HCT116 (cell line): ENCODE results near the gene RNF10. TPM values are rescaled to one million over a fixed set of nuclear protein-coding genes. Genes with fewer than 3 reads are reported as not detected.
"Not testable (repeated sequence)": the region's sequence is repeated elsewhere in the genome, so short reads cannot be mapped to it uniquely, and the experiment has no call there.

Experiments
- ATAC-seq: fragments of 200-7000 bp; cut with Tn5 transposase; 2 replicates; pipeline ENCODE4 v1.9.1; 2020; ENCODE audit warnings: mild to moderate bottlenecking, moderate library complexity
- BruUV-seq: library from RNA; stranded (reverse); fragments of 400-500 nt; replicated peaks from 2 replicates; lab custom pipeline; 2021; lab: Mats Ljungman, UMichigan
- CTCF ChIA-PET: fragments of 300-600 bp; sonication (Branson Sonifier 250); formaldehyde crosslinking; loops from one replicate; lab custom pipeline; 2021; ENCODE audit warnings: antibody characterized with exemption; lab: Charles Lee
- POLR2A ChIA-PET: fragments of 300-600, 350-600 bp; sonication (Branson Sonifier 250); formaldehyde crosslinking; loops from one replicate; lab custom pipeline; 2021; ENCODE audit warnings: antibody characterized with exemption; lab: Charles Lee
- RAD21 ChIA-PET, 2 experiments: fragments of 300-600 bp; sonication (Branson Sonifier 250); formaldehyde crosslinking; loops; one replicate each; lab custom pipeline; 2023; ENCODE audit warnings: low total read pairs in 2 of 2; ENCODE audit not compliant: uncharacterized antibody in 2 of 2, unreplicated experiment in 2 of 2, low non-redundant PET in 1 of 2; lab: Charles Lee
- DNase-seq: peaks from one replicate; pipeline ENCODE4 v3.0.0-alpha.2; 2010; ENCODE audit warnings: low read depth, low spot score
- H2AFZ ChIP-seq: fragments of 200-600 bp; shearing (Covaris generic), sonication (generic); 2 replicates; pipeline ENCODE4 v1.6.1; 2017; ENCODE audit warnings: low read depth, mixed run types, mixed read lengths, antibody characterized with exemption, low read length; ENCODE audit not compliant: poor library complexity, severe bottlenecking
- H3K27ac ChIP-seq: 2 replicates; pipeline ENCODE4 v1.5.1; 2012; ENCODE audit warnings: low read depth, low read length
- H3K27me3 ChIP-seq: fragments of 200-600 bp; sonication (generic); 2 replicates; pipeline ENCODE4 v1.6.1; 2016; ENCODE audit warnings: mixed run types, low read length, mixed read lengths; ENCODE audit not compliant: insufficient read depth
- H3K36me3 ChIP-seq, 2 experiments: fragments of 200-500 bp in 1 of 2; fragments of 200-600 bp in 1 of 2; sonication (Bioruptor generic) in 1 of 2; sonication (generic) in 1 of 2; 2 replicates each; pipeline versions ENCODE4 v1.5.1 to v1.6.1; 2014 to 2016; ENCODE audit warnings: low read length in 2 of 2, inconsistent platforms in 1 of 2, mixed read lengths in 1 of 2, mixed run types in 1 of 2; ENCODE audit not compliant: insufficient read depth in 2 of 2, control insufficient read depth in 1 of 2
- H3K4me1 ChIP-seq, 2 experiments: fragments of 200-600 bp in 1 of 2; sonication (generic) in 1 of 2; 2 replicates each; pipeline versions ENCODE4 v1.5.1 to v1.6.1; 2012 to 2017; ENCODE audit warnings: low read length in 2 of 2, inconsistent platforms in 1 of 2, mild to moderate bottlenecking in 1 of 2, mixed read lengths in 1 of 2, mixed run types in 1 of 2, moderate library complexity in 1 of 2; ENCODE audit not compliant: insufficient read depth in 2 of 2, control insufficient read depth in 1 of 2
- H3K4me2 ChIP-seq: fragments of 200-600 bp; sonication (generic); 2 replicates; pipeline ENCODE4 v1.6.1; 2017; ENCODE audit warnings: mixed run types, low read length, mixed read lengths
- H3K4me3 ChIP-seq, 2 experiments: fragments of 200-600 bp in 1 of 2; sonication (generic) in 1 of 2; replicated peaks in 1 of 2; 2 replicates each; pipeline ENCODE4 v1.5.1; 2011 to 2016; ENCODE audit warnings: low read length in 2 of 2, control low read depth in 1 of 2, low read depth in 1 of 2, mild to moderate bottlenecking in 1 of 2, mixed read lengths in 1 of 2, mixed run types in 1 of 2
- H3K79me2 ChIP-seq: fragments of 200-600 bp; sonication (generic); 2 replicates; pipeline ENCODE4 v1.6.1; 2017; ENCODE audit warnings: mild to moderate bottlenecking, mixed run types, low read length, moderate library complexity, mixed read lengths; ENCODE audit not compliant: insufficient read depth
- H3K9ac ChIP-seq: fragments of 200-600 bp; sonication (generic); 2 replicates; pipeline ENCODE4 v1.6.1; 2016; ENCODE audit warnings: low read length, mixed read lengths
- H3K9me2 ChIP-seq: fragments of 200-600 bp; sonication (generic), shearing (Covaris generic); 2 replicates; pipeline ENCODE4 v1.6.1; 2017; ENCODE audit warnings: mixed run types, mild to moderate bottlenecking, moderate library complexity; ENCODE audit not compliant: insufficient read depth
- H3K9me3 ChIP-seq, 2 experiments: fragments of 200-500 bp in 1 of 2; fragments of 200-600 bp in 1 of 2; sonication (Bioruptor generic) in 1 of 2; sonication (generic) in 1 of 2; 2 replicates each; pipeline ENCODE4 v1.6.1; 2014 to 2017; ENCODE audit warnings: low read length in 2 of 2, mixed read lengths in 2 of 2, inconsistent platforms in 1 of 2, low read depth in 1 of 2, mild to moderate bottlenecking in 1 of 2, mixed run types in 1 of 2, moderate library complexity in 1 of 2; ENCODE audit not compliant: control insufficient read depth in 1 of 2, insufficient read depth in 1 of 2
- H4K20me1 ChIP-seq: fragments of 200-600 bp; sonication (generic), shearing (Covaris generic); 2 replicates; pipeline ENCODE4 v1.6.1; 2017; ENCODE audit warnings: mixed run types, mild to moderate bottlenecking, moderate library complexity; ENCODE audit not compliant: insufficient read depth
- CEBPB ChIP-seq: IDR thresholded peaks from 2 replicates; pipeline ENCODE4 v1.6.1; 2012; ENCODE audit warnings: low read depth
- CTCF ChIP-seq, 3 experiments: fragments of 200-600 bp in 1 of 3; sonication (generic) in 1 of 3; IDR thresholded peaks in 2 of 3; conservative IDR thresholded peaks in 1 of 3; 2 replicates each; pipeline ENCODE4 v1.5.1; 2012 to 2017; ENCODE audit warnings: low read depth in 2 of 3, low read length in 2 of 3, antibody characterized with exemption in 1 of 3, borderline replicate concordance in 1 of 3, control low read depth in 1 of 3, mild to moderate bottlenecking in 1 of 3, mixed read lengths in 1 of 3, mixed run types in 1 of 3, moderate library complexity in 1 of 3; ENCODE audit not compliant: insufficient read depth in 1 of 3
- EGR1 ChIP-seq: IDR thresholded peaks from 2 replicates; pipeline ENCODE4 v1.6.1; 2012; ENCODE audit warnings: low read depth
- ELF1 ChIP-seq: IDR thresholded peaks from 2 replicates; pipeline ENCODE4 v1.6.1; 2012; ENCODE audit warnings: low read depth, borderline replicate concordance
- JUND ChIP-seq: IDR thresholded peaks from 2 replicates; pipeline ENCODE4 v1.6.1; 2012
- ZNF274 ChIP-seq: fragments of 200-500 bp; sonication (Bioruptor generic); IDR thresholded peaks from 2 replicates; pipeline ENCODE4 v1.6.1; 2014; ENCODE audit warnings: mild to moderate bottlenecking, low read depth, low read length, inconsistent platforms
- intact Hi-C: fragments of 100-400 bp; cut with micrococcal nuclease; formaldehyde crosslinking; loops from 2 replicates; pipeline ENCODE4 v1.10.0; 2022
- total RNA-seq: library from RNA; stranded (reverse); gene quantifications from one replicate; pipeline ENCODE4 v1.2.1, GENCODE V29; 2021; ENCODE audit not compliant: unreplicated experiment

Gene RNF10
- total RNA-seq, 1 experiment from 2014 or later = 141 TPM

- CTCF ChIA-PET = no interaction called here
- no peak overlapping the region for H3K9ac ChIP-seq
- H2AFZ ChIP-seq = no peak overlapping the region
- DNase-seq (no peak), ATAC-seq (no peak)
- H3K4me2 ChIP-seq = no peak overlapping the region
- intact Hi-C loops = no loop called here
- H3K9me2 ChIP-seq = no peaks in the 10 kb centered on the region
- RAD21 ChIA-PET = no interaction called here
- peaks cover 7 to 8% of the 10 kb centered on the region in 2 experiments; a peak in 3 of 4 replicates for H3K36me3 ChIP-seq
- no peaks in the 10 kb centered on the region for H3K27me3 ChIP-seq
- H3K4me1 ChIP-seq = no peaks in the 10 kb centered on the region
- no TSS peak for BruUV-seq
- POLR2A ChIA-PET = no interaction called here
- no peaks in the 10 kb centered on the region for H3K9me3 ChIP-seq
- H3K79me2 ChIP-seq = no peaks in the 10 kb centered on the region
- no peak overlapping the region for H3K4me3 ChIP-seq
- H3K27ac ChIP-seq = no peak overlapping the region
- TF ChIP-seq JUND (no peak), EGR1 (no peak)
- H4K20me1 ChIP-seq = no peaks in the 10 kb centered on the region
Observed at GRCh38 chr12:120514002-120514401, 20.2 kb upstream of the RNF10 start.

GRCh38 chr12:120515496-120515895 lies 18.7 kb upstream of the RNF10 start:
- POLR2A ChIA-PET = no interaction called here
- intact Hi-C loops = no loop called here
- TF ChIP-seq CTCF (IDR thresholded peaks at IDR 0.05 in 2 of 3, conservative IDR thresholded peaks at IDR 0.05 in 1 of 3; ENCODE audit: borderline replicate concordance in 1 of 3, insufficient read depth in 1 of 3, low read depth in 2 of 3, low read length in 2 of 3) (no peak), ZNF274 (no peak), CEBPB (no peak), ELF1 (no peak)
- Histone ChIP-seq H3K36me3 (peaks cover 3 to 8% of the 10 kb centered on the region in 2 experiments; a peak in 2 of 4 replicates), H3K79me2 (no peaks in the 10 kb centered on the region), H3K4me1 (no peaks in the 10 kb centered on the region), H3K9ac (no peak overlapping the region), H2AFZ (no peak overlapping the region), H4K20me1 (no peaks in the 10 kb centered on the region), H3K27me3 (no peaks in the 10 kb centered on the region), H3K9me3 (no peaks in the 10 kb centered on the region), H3K27ac (no peak overlapping the region), H3K4me3 (no peak overlapping the region), H3K4me2 (no peak overlapping the region), H3K9me2 (no peaks in the 10 kb centered on the region)
- RAD21 ChIA-PET = no interaction called here
- BruUV-seq = no TSS peak
- CTCF ChIA-PET = no interaction called here
- ATAC-seq (no peak), DNase-seq (no peak)

- BruUV-seq, RAD21 ChIA-PET, H3K79me2 ChIP-seq: not testable (repeated sequence)
Observed at GRCh38 chr12:120519324-120519723, 14.8 kb upstream of the RNF10 start.

More at GRCh38 chr12:120519324-120519723, 14.8 kb upstream of the RNF10 start:
- CTCF ChIA-PET, H4K20me1 ChIP-seq, intact Hi-C loops, H3K4me1 ChIP-seq, H3K9me2 ChIP-seq, H3K9me3 ChIP-seq, H3K36me3 ChIP-seq, H3K4me3 ChIP-seq, H3K9ac ChIP-seq, H3K4me2 ChIP-seq, H3K27me3 ChIP-seq, DNase-seq, H3K27ac ChIP-seq, POLR2A ChIA-PET, ATAC-seq, H2AFZ ChIP-seq: not testable (repeated sequence)
